Ovary (tissue), 9 donors: ENCODE data around the gene TENM3. TPM values are rescaled to one million over a fixed set of nuclear protein-coding genes. Genes with fewer than 3 reads are reported as not detected.

Experiments used
- DNase-seq, 5 donors: peaks; one replicate each; pipeline ENCODE4 v3.0.0-alpha.2; 2019 to 2020
- H3K27ac ChIP-seq, 2 donors: fragments of 200-600 bp; one replicate each; pipeline versions ENCODE4 v1.5.1 to v1.8.0; 2019 to 2022
- H3K27me3 ChIP-seq: fragments of 200-600 bp; one replicate; pipeline ENCODE4 v1.8.0; 2022
- H3K36me3 ChIP-seq: fragments of 200-600 bp; sonication (generic); one replicate; pipeline ENCODE4 v1.5.1; 2019
- H3K4me1 ChIP-seq: one replicate; pipeline ENCODE4 v1.8.1; 2013; ENCODE audit warnings: mild to moderate bottlenecking, moderate library complexity; ENCODE audit not compliant: insufficient read depth
- H3K4me3 ChIP-seq: fragments of 200-600 bp; sonication (generic); one replicate; pipeline ENCODE4 v1.5.1; 2017
- H3K9me3 ChIP-seq, 2 donors: fragments of 200-600 bp in 1 of 2; sonication (generic) in 1 of 2; one replicate each; pipeline versions ENCODE4 v1.5.1 to v1.8.1; 2013 to 2019; ENCODE audit warnings: mild to moderate bottlenecking in 1 of 2, moderate library complexity in 1 of 2
- EP300 ChIP-seq: sonication (generic); formaldehyde crosslinking; IDR thresholded peaks from one replicate; pipeline ENCODE4 v1.6.1; 2017; ENCODE audit warnings: antibody characterized with exemption
- POLR2A ChIP-seq: fragments of 450-650 bp; IDR thresholded peaks from one replicate; pipeline ENCODE4 v1.6.1; 2017; ENCODE audit warnings: antibody characterized with exemption, mild to moderate bottlenecking, moderate library complexity
- WGBS, 3 donors: extraction: QIAGEN DNeasy Blood & Tissue Kit in 1 of 3; methylation state at CpG; one replicate each; pipeline versions ENCODE4 v1.1.5 to v1.1.7; 2013 to 2017; 5-methylcytosine and 5-hydroxymethylcytosine counted together
- intact Hi-C, 4 donors: fragments of 100-400 bp; cut with DNase I; formaldehyde crosslinking; loops; one replicate each; pipeline versions ENCODE4 v1.11.0 to v1.15.1; 2022 to 2023
- polyA plus RNA-seq, 2 donors: library from polyadenylated mRNA; stranded (reverse); fragments of 200-250 nt in 1 of 2; fragments of 350-450 nt in 1 of 2; fragmentation: Illumina TruSeq in 1 of 2; extraction: RNeasy Lipid Tissue Mini Kit (QIAGEN cat#74804) in 1 of 2; gene quantifications; one replicate each; pipeline ENCODE4 v1.2.3, GENCODE V29; 2013 to 2014
- total RNA-seq, 7 donors: library from RNA; depleted of rRNA in 2 of 7; stranded (reverse); fragments of >200 nt in 2 of 7; fragmentation: NEBNext Ultra II Directional in 3 of 7; extraction: Animal tissue kit (Norgen Biotek cat#: 25700) in 3 of 7; gene quantifications; one replicate each; pipeline versions ENCODE4 v1.1.0 to v1.2.4, GENCODE V29; 2016 to 2023
- TF ChIP-seq, protein P1 (sequence below), 3 donors: fragments of 450-650 bp in 2 of 3; fragments of 200-600 bp in 1 of 3; IDR thresholded peaks; one replicate each; pipeline versions ENCODE4 v1.5.1 to v1.8.0; 2016 to 2022; ENCODE audit warnings: antibody characterized with exemption in 3 of 3, mild to moderate bottlenecking in 1 of 3
- donor health status: DM: no; HTN: no; CAD: no; lungs with moderate emphysema.
- donor health status: DM: no; HTN: no; CAD: no.
- donor health status: Bipolar disorder and iron deficiency.
- donor health status: DM: yes; HTN: yes; CAD: no.
- donor health status: DM: no; HTN: no; CAD: no.
- donor health status: DM: yes; HTN: yes; CAD: no.

TENM3 gene
- total and polyA plus RNA-seq, 9 donors = 0.82 to 16.1 (median 5.7) TPM

DNA sequence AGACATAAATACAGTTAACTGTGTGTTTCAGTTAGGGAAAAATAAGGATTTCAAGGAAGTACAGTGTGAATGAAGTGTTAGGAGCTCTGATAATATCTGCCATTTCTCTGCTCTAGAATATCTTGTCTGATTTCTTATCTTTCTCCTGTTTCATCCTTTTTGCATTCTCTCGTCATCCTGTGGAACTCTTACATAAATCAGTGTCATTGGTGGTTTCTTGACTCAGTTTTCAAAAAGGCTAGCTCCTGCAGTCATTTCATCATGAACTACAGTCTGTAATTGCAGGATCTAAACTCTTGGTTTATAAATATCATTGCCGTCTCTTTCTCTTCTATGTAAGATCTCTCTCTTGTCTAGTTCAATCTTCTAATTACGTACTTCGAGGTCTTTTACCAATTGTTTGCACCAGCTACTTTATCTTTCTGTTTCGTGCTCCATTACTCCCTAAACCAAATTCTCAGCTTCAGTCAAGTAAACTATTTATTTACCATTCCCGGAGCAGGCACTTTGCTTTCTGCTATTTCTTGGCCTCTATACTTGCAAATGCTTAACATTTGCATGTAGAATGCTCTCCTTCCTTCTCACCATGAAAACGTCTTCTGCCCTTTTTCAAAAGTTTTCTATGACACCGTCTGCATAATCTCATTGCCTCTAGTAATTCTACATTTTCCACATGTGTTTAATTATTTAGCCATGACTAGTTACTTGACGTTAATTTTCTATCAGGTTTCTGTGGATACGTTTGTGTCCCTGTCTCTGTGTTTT lies 294.0 kb downstream of the TENM3 start:
- Histone ChIP-seq H3K36me3 (no peaks in the 10 kb centered on the region), H3K4me3 (no peak overlapping the region), H3K9me3 (no peaks in the 10 kb centered on the region), H3K27me3 (no peaks in the 10 kb centered on the region), H3K4me1 (no peaks in the 10 kb centered on the region), H3K27ac (no peak overlapping the region)
- TF ChIP-seq EP300 = no peak
- intact Hi-C loops = no loop called here
- no peak for DNase-seq
- 15 to 29% (median 18%) methylated on average over 10 of the region's 10 CpGs for WGBS, 3 donors

DNA sequence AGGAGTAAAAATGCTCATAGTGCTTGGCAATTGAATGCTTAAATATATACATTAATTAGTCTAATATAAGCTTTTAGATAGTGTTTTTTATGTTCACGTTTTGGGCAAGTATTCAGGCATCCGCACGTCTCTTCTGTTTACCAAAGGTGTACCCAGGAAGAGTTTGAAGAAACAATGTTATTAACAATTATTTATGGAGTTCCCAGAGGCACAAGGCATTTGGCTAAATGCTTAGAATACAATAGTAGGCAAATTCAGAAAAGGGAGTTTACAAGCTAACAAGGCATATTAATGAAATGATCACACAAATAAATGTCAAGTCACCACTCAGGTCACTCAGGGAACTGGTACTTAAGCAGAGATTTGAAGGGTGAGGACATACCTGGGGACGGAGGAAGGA lies 294.8 kb downstream of the TENM3 start:
- Histone ChIP-seq H3K4me1 (no peaks in the 10 kb centered on the region), H3K36me3 (no peaks in the 10 kb centered on the region), H3K27me3 (no peaks in the 10 kb centered on the region), H3K9me3 (no peaks in the 10 kb centered on the region), H3K27ac (no peak overlapping the region), H3K4me3 (no peak overlapping the region)
- intact Hi-C loops = no loop called here
- no peak for DNase-seq
- 76 to 82% (median 79%) methylated on average over 4 of the region's 4 CpGs for WGBS, 3 donors
- TF ChIP-seq, protein P1, sequence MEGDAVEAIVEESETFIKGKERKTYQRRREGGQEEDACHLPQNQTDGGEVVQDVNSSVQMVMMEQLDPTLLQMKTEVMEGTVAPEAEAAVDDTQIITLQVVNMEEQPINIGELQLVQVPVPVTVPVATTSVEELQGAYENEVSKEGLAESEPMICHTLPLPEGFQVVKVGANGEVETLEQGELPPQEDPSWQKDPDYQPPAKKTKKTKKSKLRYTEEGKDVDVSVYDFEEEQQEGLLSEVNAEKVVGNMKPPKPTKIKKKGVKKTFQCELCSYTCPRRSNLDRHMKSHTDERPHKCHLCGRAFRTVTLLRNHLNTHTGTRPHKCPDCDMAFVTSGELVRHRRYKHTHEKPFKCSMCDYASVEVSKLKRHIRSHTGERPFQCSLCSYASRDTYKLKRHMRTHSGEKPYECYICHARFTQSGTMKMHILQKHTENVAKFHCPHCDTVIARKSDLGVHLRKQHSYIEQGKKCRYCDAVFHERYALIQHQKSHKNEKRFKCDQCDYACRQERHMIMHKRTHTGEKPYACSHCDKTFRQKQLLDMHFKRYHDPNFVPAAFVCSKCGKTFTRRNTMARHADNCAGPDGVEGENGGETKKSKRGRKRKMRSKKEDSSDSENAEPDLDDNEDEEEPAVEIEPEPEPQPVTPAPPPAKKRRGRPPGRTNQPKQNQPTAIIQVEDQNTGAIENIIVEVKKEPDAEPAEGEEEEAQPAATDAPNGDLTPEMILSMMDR (IDR thresholded peaks at IDR 0.05) = no peak
- TF ChIP-seq POLR2A = no peak
- no peak for TF ChIP-seq EP300

- intact Hi-C loops = no loop called here
- Histone ChIP-seq H3K9me3 (no peaks in the 10 kb centered on the region), H3K27ac (no peak overlapping the region), H3K4me1 (no peaks in the 10 kb centered on the region), H3K4me3 (no peak overlapping the region), H3K27me3 (no peaks in the 10 kb centered on the region), H3K36me3 (no peaks in the 10 kb centered on the region)
- TF ChIP-seq, protein P1 (IDR thresholded peaks at IDR 0.05) = no peak
- TF ChIP-seq EP300 (no peak), POLR2A (no peak)
- WGBS, 3 donors = 91 to 97% (median 94%) methylated on average over 8 of the region's 8 CpGs
- no peak for DNase-seq
These were observed 297.3 kb downstream of the TENM3 start for GRCh38 chr4:182540496-182540895.

- Histone ChIP-seq H3K27me3 (no peaks in the 10 kb centered on the region), H3K36me3 (no peaks in the 10 kb centered on the region), H3K27ac (no peak overlapping the region), H3K9me3 (no peaks in the 10 kb centered on the region), H3K4me3 (no peak overlapping the region), H3K4me1 (no peaks in the 10 kb centered on the region)
- TF ChIP-seq EP300 (no peak), POLR2A (no peak)
- TF ChIP-seq, protein P1 (IDR thresholded peaks at IDR 0.05) = no peak
- DNase-seq = no peak
- intact Hi-C loops = no loop called here
- WGBS, 3 donors = 91 to 92% (median 91%) methylated on average over 4 of the region's 4 CpGs
These were observed 304.2 kb downstream of the TENM3 start for GRCh38 chr4:182547435-182547834.

DNA sequence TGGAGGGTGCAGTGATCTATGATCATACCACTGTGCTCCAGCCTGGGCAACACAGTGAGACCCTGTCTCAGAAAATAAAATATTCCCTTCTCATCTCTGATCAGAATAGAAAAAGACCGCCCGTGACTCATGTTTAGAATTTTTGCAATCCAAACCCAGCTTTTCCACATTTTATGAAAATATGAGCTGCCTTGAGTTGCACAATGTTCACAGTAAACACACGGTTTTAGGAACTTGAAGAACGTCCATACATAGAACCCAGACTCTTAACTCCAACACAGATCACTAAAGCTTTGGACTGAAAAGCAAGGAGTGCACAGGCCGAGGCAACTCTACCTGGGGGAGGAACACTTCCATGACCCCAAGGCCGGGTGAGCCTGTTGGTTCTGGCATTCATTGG lies 305.0 kb downstream of the TENM3 start:
- 77 to 87% (median 81%) methylated on average over 6 of the region's 6 CpGs for WGBS, 3 donors

More for the DNA sequence above, 305.0 kb downstream of the TENM3 start:
- Histone ChIP-seq H3K4me3 (no peak overlapping the region), H3K9me3 (no peaks in the 10 kb centered on the region), H3K27me3 (no peaks in the 10 kb centered on the region), H3K27ac (no peak overlapping the region), H3K36me3 (no peaks in the 10 kb centered on the region), H3K4me1 (no peaks in the 10 kb centered on the region)
- intact Hi-C loops = no loop called here
- no peak for DNase-seq
- TF ChIP-seq EP300 (no peak), POLR2A (no peak)
- TF ChIP-seq, protein P1 (IDR thresholded peaks at IDR 0.05) = no peak
